GM12878 (cell line): ENCODE measurements around the gene ERC2. TPM values are rescaled to one million over a fixed set of nuclear protein-coding genes. Genes with fewer than 3 reads are reported as not detected.

Source experiments
- ATAC-seq: fragments of 200-7000 bp; cut with Tn5 transposase; 3 replicates; pipeline ENCODE4 v1.9.1; 2020; ENCODE audit warnings: mild to moderate bottlenecking, moderate library complexity
- BruUV-seq: library from RNA; stranded (reverse); fragments of 400-500 nt; replicated peaks from 2 replicates; lab custom pipeline; 2021; lab: Mats Ljungman, UMichigan
- CTCF ChIA-PET: fragments of 300-600 bp; sonication (Branson Sonifier 250); formaldehyde crosslinking; extraction: SDS; loops from one replicate; lab custom pipeline; 2021; ENCODE audit warnings: inconsistent platforms; lab: Yijun Ruan, JAX
- POLR2A ChIA-PET: fragments of 350-600 bp; formaldehyde crosslinking; extraction: SDS; loops from one replicate; lab custom pipeline; 2021; ENCODE audit warnings: inconsistent platforms; lab: Charles Lee
- RAD21 ChIA-PET: fragments of 300-600 bp; sonication (Branson Sonifier 250); formaldehyde crosslinking; loops from one replicate; lab custom pipeline; 2023; ENCODE audit warnings: antibody characterized with exemption; ENCODE audit not compliant: unreplicated experiment; lab: Charles Lee
- SMC1A ChIA-PET: fragments of 300-600 bp; sonication (Branson Sonifier 250); formaldehyde crosslinking; loops from one replicate; lab custom pipeline; 2023; ENCODE audit not compliant: unreplicated experiment, uncharacterized antibody; lab: Charles Lee
- DNase-seq: peaks from one replicate; pipeline ENCODE4 v3.0.0-alpha.2; 2011; ENCODE audit warnings: low read depth, low spot score
- FAIRE-seq: peaks from 3 replicates; lab custom pipeline; 2011; peaks lifted over from hg19 to GRCh38; lab: Jason Lieb, UNC
- H2AFZ ChIP-seq: 2 replicates; pipeline ENCODE4 v1.6.0; 2011; ENCODE audit warnings: low read depth, low read length, control low read depth; ENCODE audit not compliant: control insufficient read depth
- H3K27ac ChIP-seq: 2 replicates; pipeline ENCODE4 v1.5.1; 2011; ENCODE audit warnings: control low read depth; ENCODE audit not compliant: control insufficient read depth, insufficient read depth
- H3K27me3 ChIP-seq, 2 experiments: replicated peaks in 1 of 2; 2 replicates each; pipeline versions ENCODE4 v1.6.0 to v1.6.1; 2011; ENCODE audit warnings: low read length in 1 of 2; ENCODE audit not compliant: control insufficient read depth in 2 of 2, insufficient read depth in 2 of 2
- H3K36me3 ChIP-seq, 2 experiments: 2 replicates each; pipeline ENCODE4 v1.5.1; 2011; ENCODE audit warnings: low read length in 1 of 2; ENCODE audit not compliant: control insufficient read depth in 2 of 2, insufficient read depth in 2 of 2
- H3K4me1 ChIP-seq: 2 replicates; pipeline ENCODE4 v1.6.1; 2011; ENCODE audit warnings: mild to moderate bottlenecking, low read length, moderate library complexity, mixed read lengths; ENCODE audit not compliant: control insufficient read depth, insufficient read depth
- H3K4me2 ChIP-seq: 2 replicates; pipeline ENCODE4 v1.6.0; 2011; ENCODE audit warnings: control low read depth; ENCODE audit not compliant: control insufficient read depth, insufficient read depth
- H3K4me3 ChIP-seq: fragments of 200-600 bp; sonication (generic); 2 replicates; pipeline ENCODE4 v1.5.1; 2016
- H3K79me2 ChIP-seq: 2 replicates; pipeline ENCODE4 v1.6.0; 2011; ENCODE audit warnings: low read length; ENCODE audit not compliant: control insufficient read depth, insufficient read depth
- H3K9ac ChIP-seq: 2 replicates; pipeline ENCODE4 v1.8.0; 2011; ENCODE audit warnings: low read length, control low read depth, mixed read lengths; ENCODE audit not compliant: control insufficient read depth, insufficient read depth
- H3K9me3 ChIP-seq: replicated peaks from 3 replicates; pipeline ENCODE4 v1.5.1; 2011; ENCODE audit warnings: mild to moderate bottlenecking, low read length; ENCODE audit not compliant: control insufficient read depth, insufficient read depth
- H4K20me1 ChIP-seq: 2 replicates; pipeline ENCODE4 v1.6.0; 2011; ENCODE audit not compliant: control insufficient read depth, insufficient read depth
- EGR1 ChIP-seq, 2 experiments: IDR thresholded peaks; 1 replicate in 1 of 2; 2 replicates in 1 of 2; pipeline ENCODE4 v1.6.1; 2011 to 2012; ENCODE audit warnings: low read depth in 2 of 2, low read length in 2 of 2, borderline replicate concordance in 1 of 2, mild to moderate bottlenecking in 1 of 2, moderate library complexity in 1 of 2
- HDAC6 ChIP-seq: fragments of 200-600 bp; sonication (generic); IDR thresholded peaks from one replicate; pipeline ENCODE4 v1.8.0; 2017; ENCODE audit warnings: antibody characterized with exemption; ENCODE audit not compliant: unreplicated experiment
- KLF5 ChIP-seq: fragments of 450-650 bp; IDR thresholded peaks from 2 replicates; pipeline ENCODE4 v1.6.1; 2014; ENCODE audit warnings: mild to moderate bottlenecking; ENCODE audit not compliant: partially characterized antibody
- MEF2B ChIP-seq: fragments of 450-650 bp; IDR thresholded peaks from 2 replicates; pipeline ENCODE4 v1.6.1; 2018; ENCODE audit warnings: mild to moderate bottlenecking, moderate library complexity; ENCODE audit not compliant: partially characterized antibody, poor library complexity, severe bottlenecking
- NFXL1 ChIP-seq: fragments of 450-650 bp; IDR thresholded peaks from 2 replicates; pipeline ENCODE4 v1.6.1; 2017; ENCODE audit warnings: antibody characterized with exemption, mild to moderate bottlenecking, borderline replicate concordance
- POLR2A ChIP-seq: IDR thresholded peaks from 2 replicates; pipeline ENCODE4 v1.6.1; 2011; ENCODE audit warnings: low read depth, mild to moderate bottlenecking, low read length
- RBBP5 ChIP-seq: fragments of 200-600 bp; sonication (generic); conservative IDR thresholded peaks from 2 replicates; pipeline ENCODE4 v1.6.1; 2016
- WGBS: methylation state at CpG from one replicate; pipeline ENCODE4 v1.1.6; 2016; ENCODE audit warnings: low lambda C conversion rate; ENCODE audit not compliant: insufficient replicate concordance, insufficient coverage; ENCODE audit errors: missing lambda C conversion rate; 5-methylcytosine and 5-hydroxymethylcytosine counted together
- in situ Hi-C: fragments of 300-500 bp; cut with MboI; formaldehyde crosslinking; loops from 9 replicates; pipeline ENCODE4 v1.14.3; 2018; ENCODE audit warnings: mixed read lengths
- intact Hi-C: fragments of 100-400 bp; cut with micrococcal nuclease; formaldehyde crosslinking; loops from one replicate; pipeline ENCODE4 v1.14.2; 2022; ENCODE audit not compliant: unreplicated experiment
- polyA plus RNA-seq, 11 experiments: library from polyadenylated mRNA; depleted of rRNA in 4 of 11; unstranded in 6 of 11; stranded (reverse) in 5 of 11; fragments of >200 nt; fragmentation: Nextera tagmentation in 4 of 11; fragmentation: Illumina TruSeq in 1 of 11; extraction: Ambion mirVana in 4 of 11; extraction: Trizol in 1 of 11; gene quantifications; 1 replicate in 1 of 11; 2 replicates in 10 of 11; pipeline versions ENCODE4 v1.2.1 to v1.2.3, GENCODE V29; 2011 to 2016; ENCODE audit warnings: inconsistent platforms in 2 of 11, missing spikeins in 2 of 11, low read depth in 1 of 11
- total RNA-seq, 4 experiments: library from RNA; depleted of rRNA in 3 of 4; stranded (reverse); fragments of >200 nt in 3 of 4; fragmentation: Illumina TruSeq in 1 of 4; extraction: Trizol in 1 of 4; gene quantifications; 2 replicates each; pipeline versions ENCODE4 v1.2.1 to v1.2.3, GENCODE V29; 2013 to 2021
- TF ChIP-seq, protein P1 (sequence below): IDR thresholded peaks from 2 replicates; pipeline ENCODE4 v1.6.1; 2012; ENCODE audit warnings: improper control_type of control experiment, low read depth, low read length; ENCODE audit not compliant: insufficient replicate concordance
- TF ChIP-seq, protein P2 (sequence below): fragments of 450-650 bp; IDR thresholded peaks from 2 replicates; pipeline ENCODE4 v1.6.1; 2016; ENCODE audit warnings: mild to moderate bottlenecking
- TF ChIP-seq, protein P3 (sequence below), 3 experiments: IDR thresholded peaks in 2 of 3; conservative IDR thresholded peaks in 1 of 3; 2 replicates each; pipeline ENCODE4 v1.5.1; 2011; ENCODE audit warnings: low read depth in 3 of 3, low read length in 3 of 3, mild to moderate bottlenecking in 3 of 3, control low read depth in 2 of 3, moderate library complexity in 2 of 3, inconsistent platforms in 1 of 3, mixed read lengths in 1 of 3; ENCODE audit not compliant: control insufficient read depth in 2 of 3, insufficient read depth in 1 of 3; ENCODE audit errors: extremely low read depth in 1 of 3

Gene ERC2
- total and polyA plus RNA-seq, 10 of the 15 experiments (the other 5 are each of a cell fraction or from before 2014, with no cell fraction given) = 0.06 to 1.4 (median 0.12) TPM; not detected in 3

DNA sequence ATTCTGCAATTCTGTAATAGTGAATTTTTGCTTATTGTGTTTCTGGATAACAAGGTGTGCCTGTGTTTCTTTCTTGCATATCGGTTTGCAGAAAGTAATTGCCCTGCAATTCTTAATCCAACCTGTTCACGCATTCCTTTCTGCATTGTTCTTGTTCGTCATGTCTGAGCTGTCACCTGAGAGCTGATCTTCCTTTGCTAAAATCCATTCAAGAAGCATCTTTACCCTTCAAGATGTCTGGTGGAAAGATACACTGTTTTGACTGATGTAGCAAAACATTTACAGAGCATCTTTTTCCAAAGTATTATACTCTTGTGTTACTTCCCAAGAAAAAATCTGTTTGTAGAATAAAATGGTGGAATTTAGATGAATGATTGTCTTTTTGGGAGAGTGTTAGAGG lies 822.1 kb downstream of the ERC2 start:
- ChIA-PET POLR2A (no interaction called here), SMC1A (no interaction called here), RAD21 (no interaction called here), CTCF (no interaction called here)
- ATAC-seq (no peak), FAIRE-seq (no peak), DNase-seq (no peak)
- no peak overlapping the region for H3K4me3 ChIP-seq
- H4K20me1 ChIP-seq = no peaks in the 10 kb centered on the region
- H2AFZ ChIP-seq = no peak overlapping the region
- no TSS peak for BruUV-seq
- no peaks in the 10 kb centered on the region for H3K79me2 ChIP-seq
- H3K9ac ChIP-seq = no peak overlapping the region
- no peaks in the 10 kb centered on the region; a peak in 1 of 4 replicates for H3K27me3 ChIP-seq
- no peaks in the 10 kb centered on the region for H3K9me3 ChIP-seq
- H3K4me1 ChIP-seq = no peaks in the 10 kb centered on the region
- in situ Hi-C loops (no loop called here), intact Hi-C loops (no loop called here)
- H3K27ac ChIP-seq = no peak overlapping the region
- WGBS = 87% methylated on average over 3 of the region's 3 CpGs
- H3K4me2 ChIP-seq = no peak overlapping the region
- no peaks in the 10 kb centered on the region for H3K36me3 ChIP-seq
- TF ChIP-seq, protein P1, sequence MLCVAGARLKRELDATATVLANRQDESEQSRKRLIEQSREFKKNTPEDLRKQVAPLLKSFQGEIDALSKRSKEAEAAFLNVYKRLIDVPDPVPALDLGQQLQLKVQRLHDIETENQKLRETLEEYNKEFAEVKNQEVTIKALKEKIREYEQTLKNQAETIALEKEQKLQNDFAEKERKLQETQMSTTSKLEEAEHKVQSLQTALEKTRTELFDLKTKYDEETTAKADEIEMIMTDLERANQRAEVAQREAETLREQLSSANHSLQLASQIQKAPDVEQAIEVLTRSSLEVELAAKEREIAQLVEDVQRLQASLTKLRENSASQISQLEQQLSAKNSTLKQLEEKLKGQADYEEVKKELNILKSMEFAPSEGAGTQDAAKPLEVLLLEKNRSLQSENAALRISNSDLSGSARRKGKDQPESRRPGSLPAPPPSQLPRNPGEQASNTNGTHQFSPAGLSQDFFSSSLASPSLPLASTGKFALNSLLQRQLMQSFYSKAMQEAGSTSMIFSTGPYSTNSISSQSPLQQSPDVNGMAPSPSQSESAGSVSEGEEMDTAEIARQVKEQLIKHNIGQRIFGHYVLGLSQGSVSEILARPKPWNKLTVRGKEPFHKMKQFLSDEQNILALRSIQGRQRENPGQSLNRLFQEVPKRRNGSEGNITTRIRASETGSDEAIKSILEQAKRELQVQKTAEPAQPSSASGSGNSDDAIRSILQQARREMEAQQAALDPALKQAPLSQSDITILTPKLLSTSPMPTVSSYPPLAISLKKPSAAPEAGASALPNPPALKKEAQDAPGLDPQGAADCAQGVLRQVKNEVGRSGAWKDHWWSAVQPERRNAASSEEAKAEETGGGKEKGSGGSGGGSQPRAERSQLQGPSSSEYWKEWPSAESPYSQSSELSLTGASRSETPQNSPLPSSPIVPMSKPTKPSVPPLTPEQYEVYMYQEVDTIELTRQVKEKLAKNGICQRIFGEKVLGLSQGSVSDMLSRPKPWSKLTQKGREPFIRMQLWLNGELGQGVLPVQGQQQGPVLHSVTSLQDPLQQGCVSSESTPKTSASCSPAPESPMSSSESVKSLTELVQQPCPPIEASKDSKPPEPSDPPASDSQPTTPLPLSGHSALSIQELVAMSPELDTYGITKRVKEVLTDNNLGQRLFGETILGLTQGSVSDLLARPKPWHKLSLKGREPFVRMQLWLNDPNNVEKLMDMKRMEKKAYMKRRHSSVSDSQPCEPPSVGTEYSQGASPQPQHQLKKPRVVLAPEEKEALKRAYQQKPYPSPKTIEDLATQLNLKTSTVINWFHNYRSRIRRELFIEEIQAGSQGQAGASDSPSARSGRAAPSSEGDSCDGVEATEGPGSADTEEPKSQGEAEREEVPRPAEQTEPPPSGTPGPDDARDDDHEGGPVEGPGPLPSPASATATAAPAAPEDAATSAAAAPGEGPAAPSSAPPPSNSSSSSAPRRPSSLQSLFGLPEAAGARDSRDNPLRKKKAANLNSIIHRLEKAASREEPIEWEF = no peak
- TF ChIP-seq NFXL1 (no peak), KLF5 (no peak), MEF2B (no peak), HDAC6 (no peak), POLR2A (no peak), RBBP5 (no peak), EGR1 (IDR thresholded peaks at IDR 0.05; ENCODE audit: borderline replicate concordance in 1 of 2, low read depth in 2 of 2, low read length in 2 of 2) (no peak)
- TF ChIP-seq, protein P2, sequence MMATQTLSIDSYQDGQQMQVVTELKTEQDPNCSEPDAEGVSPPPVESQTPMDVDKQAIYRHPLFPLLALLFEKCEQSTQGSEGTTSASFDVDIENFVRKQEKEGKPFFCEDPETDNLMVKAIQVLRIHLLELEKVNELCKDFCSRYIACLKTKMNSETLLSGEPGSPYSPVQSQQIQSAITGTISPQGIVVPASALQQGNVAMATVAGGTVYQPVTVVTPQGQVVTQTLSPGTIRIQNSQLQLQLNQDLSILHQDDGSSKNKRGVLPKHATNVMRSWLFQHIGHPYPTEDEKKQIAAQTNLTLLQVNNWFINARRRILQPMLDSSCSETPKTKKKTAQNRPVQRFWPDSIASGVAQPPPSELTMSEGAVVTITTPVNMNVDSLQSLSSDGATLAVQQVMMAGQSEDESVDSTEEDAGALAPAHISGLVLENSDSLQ = no peak
- TF ChIP-seq, protein P3, sequence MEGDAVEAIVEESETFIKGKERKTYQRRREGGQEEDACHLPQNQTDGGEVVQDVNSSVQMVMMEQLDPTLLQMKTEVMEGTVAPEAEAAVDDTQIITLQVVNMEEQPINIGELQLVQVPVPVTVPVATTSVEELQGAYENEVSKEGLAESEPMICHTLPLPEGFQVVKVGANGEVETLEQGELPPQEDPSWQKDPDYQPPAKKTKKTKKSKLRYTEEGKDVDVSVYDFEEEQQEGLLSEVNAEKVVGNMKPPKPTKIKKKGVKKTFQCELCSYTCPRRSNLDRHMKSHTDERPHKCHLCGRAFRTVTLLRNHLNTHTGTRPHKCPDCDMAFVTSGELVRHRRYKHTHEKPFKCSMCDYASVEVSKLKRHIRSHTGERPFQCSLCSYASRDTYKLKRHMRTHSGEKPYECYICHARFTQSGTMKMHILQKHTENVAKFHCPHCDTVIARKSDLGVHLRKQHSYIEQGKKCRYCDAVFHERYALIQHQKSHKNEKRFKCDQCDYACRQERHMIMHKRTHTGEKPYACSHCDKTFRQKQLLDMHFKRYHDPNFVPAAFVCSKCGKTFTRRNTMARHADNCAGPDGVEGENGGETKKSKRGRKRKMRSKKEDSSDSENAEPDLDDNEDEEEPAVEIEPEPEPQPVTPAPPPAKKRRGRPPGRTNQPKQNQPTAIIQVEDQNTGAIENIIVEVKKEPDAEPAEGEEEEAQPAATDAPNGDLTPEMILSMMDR (IDR thresholded peaks at IDR 0.05 in 2 of 3, conservative IDR thresholded peaks at IDR 0.05 in 1 of 3; ENCODE audit: control insufficient read depth in 2 of 3, extremely low read depth in 1 of 3, insufficient read depth in 1 of 3, low read depth in 3 of 3, low read length in 3 of 3) = no peak
